ENCODE results near the gene NMT1. TPM values are rescaled to one million over a fixed set of nuclear protein-coding genes. Genes with fewer than 3 reads are reported as not detected.

The NMT1 gene
- total RNA-seq, 2 experiments from 2014 or later: 136 to 148 TPM

DNA sequence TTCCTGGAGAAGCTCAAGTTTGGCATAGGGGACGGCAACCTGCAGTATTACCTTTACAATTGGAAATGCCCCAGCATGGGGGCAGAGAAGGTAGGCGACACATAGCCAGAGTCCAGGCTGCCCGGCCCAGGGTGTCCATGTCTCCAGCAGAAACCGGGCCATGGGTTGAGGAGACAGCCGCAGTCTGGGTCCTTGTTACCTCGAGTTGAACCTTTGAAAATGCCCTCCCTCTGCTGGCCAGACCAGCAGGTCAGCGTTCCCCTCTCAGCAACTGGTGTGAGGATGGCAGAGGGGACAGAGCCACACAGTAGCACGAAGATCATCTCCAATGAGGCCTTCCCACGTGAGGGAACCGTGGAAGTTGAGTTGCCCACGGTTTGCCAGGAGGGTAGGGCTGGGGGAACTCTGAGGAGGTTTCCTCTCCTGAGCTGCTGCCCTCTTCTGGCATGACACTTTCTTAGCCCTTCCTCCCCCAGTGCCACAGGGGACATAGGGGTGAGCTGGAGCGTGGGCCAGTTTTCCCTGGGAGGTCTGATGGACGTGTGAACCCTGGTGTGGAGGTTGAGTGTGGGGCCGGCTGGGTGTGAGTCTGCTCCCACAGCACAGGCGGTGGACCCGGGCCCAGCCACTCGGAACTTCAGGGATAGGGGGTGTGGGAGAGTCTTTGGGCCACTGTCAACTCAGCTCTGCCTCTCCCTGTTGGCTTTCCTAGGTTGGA, 43.9 kb downstream of the NMT1 start:
- DNase-seq (no peak), ATAC-seq (no peak)
- Mint-ChIP-seq H3K36me3 (peaks cover 23% of the 10 kb centered on the region), H3K4me1 (no peaks in the 10 kb centered on the region), H3K4me3 (no peak overlapping the region), H3K27ac (no peak overlapping the region), H3K27me3 (no peaks in the 10 kb centered on the region), H3K9me3 (ENCODE audit: low read depth) (no peaks in the 10 kb centered on the region)
- CTCF ChIA-PET: interaction anchor here (1.6 kb wide), 1 partner anchor 30 kb away, joined by 6 read pairs; the partner anchor contains the start of gene ACBD4

DNA sequence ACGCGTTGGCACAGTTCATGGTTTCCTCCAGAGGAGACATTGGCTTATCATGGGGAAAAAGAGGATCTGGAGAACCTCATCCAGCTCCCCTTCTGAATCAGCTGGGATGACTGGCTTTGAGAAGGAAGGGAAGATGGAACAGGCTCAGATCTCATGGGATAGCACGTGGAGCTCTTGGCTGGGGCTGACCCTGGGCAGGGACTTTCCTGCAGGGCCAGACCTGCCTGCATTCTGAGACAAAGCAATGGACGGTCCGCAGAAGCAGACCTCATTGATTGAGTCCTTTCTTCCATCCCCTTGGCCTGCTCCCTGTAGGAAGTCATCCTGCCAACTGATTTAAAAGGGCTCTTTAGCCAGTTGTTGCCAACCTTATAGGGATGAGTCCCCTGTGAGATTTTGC, 45.0 kb downstream of the NMT1 start:
- peaks cover 23% of the 10 kb centered on the region for H3K36me3 Mint-ChIP-seq
- no peaks in the 10 kb centered on the region for H3K27me3 Mint-ChIP-seq
- no peak overlapping the region for H3K4me3 Mint-ChIP-seq
- DNase-seq (no peak), ATAC-seq (no peak)
- H3K27ac Mint-ChIP-seq: no peak overlapping the region
- H3K4me1 Mint-ChIP-seq: no peaks in the 10 kb centered on the region
- CTCF ChIA-PET: interaction anchor here (0.9 to 1.6 kb wide), 2 partner anchors 16 to 29 kb away, joined by 3 to 6 read pairs; partner anchors contain the start of gene ACBD4
- no peaks in the 10 kb centered on the region for H3K9me3 Mint-ChIP-seq (ENCODE audit: low read depth)

GRCh38 chr17:45106582-45106981, 45.5 kb downstream of the NMT1 start:
- no peak overlapping the region for H3K4me3 Mint-ChIP-seq
- no peaks in the 10 kb centered on the region for H3K9me3 Mint-ChIP-seq (ENCODE audit: low read depth)
- no peaks in the 10 kb centered on the region for H3K4me1 Mint-ChIP-seq
- DNase-seq (no peak), ATAC-seq (no peak)
- CTCF ChIA-PET: interaction anchor here (0.9 to 1.6 kb wide), 2 partner anchors 15 to 29 kb away, joined by 3 to 6 read pairs; partner anchors contain the start of gene ACBD4
- no peak overlapping the region for H3K27ac Mint-ChIP-seq
- H3K36me3 Mint-ChIP-seq: peaks cover 22% of the 10 kb centered on the region
- no peaks in the 10 kb centered on the region for H3K27me3 Mint-ChIP-seq

DNA sequence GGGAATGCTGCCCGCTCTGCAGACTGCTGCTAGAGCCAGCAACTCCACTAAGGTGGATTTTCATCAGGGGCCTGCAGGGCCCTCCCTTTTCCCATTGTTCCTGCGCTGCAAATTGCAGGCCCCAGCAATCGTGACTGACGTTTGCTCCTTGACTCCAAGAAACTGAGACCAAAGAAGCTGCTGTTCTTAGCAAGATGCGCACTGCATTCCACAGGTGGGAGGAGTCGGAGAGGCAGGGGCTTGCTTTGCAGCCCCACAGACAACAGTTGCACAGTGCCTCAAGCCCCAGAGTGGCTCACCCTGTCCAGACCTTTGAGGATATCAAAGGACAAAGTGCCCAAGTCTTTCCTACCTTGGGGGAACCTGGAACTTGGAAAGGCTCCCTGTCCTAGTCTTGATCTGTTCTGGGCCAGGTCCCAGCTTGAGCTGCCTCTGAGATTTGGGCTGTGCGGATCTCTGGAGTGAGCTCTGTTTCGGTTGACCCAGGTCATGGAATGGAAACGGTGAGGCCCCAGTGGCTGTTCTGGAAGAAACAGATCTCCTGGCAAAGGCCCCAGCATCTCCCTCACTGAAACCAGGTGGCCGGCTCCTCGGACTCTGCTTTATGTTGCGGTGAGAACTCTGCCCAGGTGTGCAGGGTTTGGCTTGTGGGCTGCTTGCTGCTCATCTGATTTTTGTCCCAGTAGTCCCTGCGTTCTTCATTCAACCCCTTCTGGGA, 46.3 kb downstream of the NMT1 start:
- no peaks in the 10 kb centered on the region for H3K4me1 Mint-ChIP-seq
- no peaks in the 10 kb centered on the region for H3K9me3 Mint-ChIP-seq (ENCODE audit: low read depth)
- H3K27me3 Mint-ChIP-seq: no peaks in the 10 kb centered on the region
- CTCF ChIA-PET: interaction anchor here (1.8 kb wide), 1 partner anchor 28 kb away, joined by 7 read pairs; the partner anchor contains the start of gene ACBD4
- peaks cover 16% of the 10 kb centered on the region for H3K36me3 Mint-ChIP-seq
- no peak overlapping the region for H3K4me3 Mint-ChIP-seq
- H3K27ac Mint-ChIP-seq: no peak overlapping the region
- ATAC-seq: no peak
- no peak for DNase-seq

GRCh38 chr17:45108051-45108450, 46.9 kb downstream of the NMT1 start:
- CTCF ChIA-PET: interaction anchor here (1.4 to 1.8 kb wide), 2 partner anchors 9 to 27 kb away, joined by 7 to 9 read pairs; partner anchors contain the start of gene ACBD4
- peaks cover 12% of the 10 kb centered on the region for H3K36me3 Mint-ChIP-seq
- ATAC-seq (no peak), DNase-seq (no peak)
- H3K27me3 Mint-ChIP-seq: no peaks in the 10 kb centered on the region
- H3K27ac Mint-ChIP-seq: no peak overlapping the region
- H3K9me3 Mint-ChIP-seq (ENCODE audit: low read depth): no peaks in the 10 kb centered on the region
- no peak overlapping the region for H3K4me3 Mint-ChIP-seq
- H3K4me1 Mint-ChIP-seq: no peaks in the 10 kb centered on the region

GRCh38 chr17:45108595-45109521, 47.7 kb downstream of the NMT1 start:
- DNase-seq (no peak), ATAC-seq (no peak)
- Mint-ChIP-seq H3K4me3 (no peak overlapping the region), H3K36me3 (peaks cover 7% of the 10 kb centered on the region), H3K9me3 (ENCODE audit: low read depth) (no peaks in the 10 kb centered on the region), H3K4me1 (no peaks in the 10 kb centered on the region), H3K27ac (no peak overlapping the region), H3K27me3 (no peaks in the 10 kb centered on the region)
- CTCF ChIA-PET: interaction anchor here (1.4 to 1.8 kb wide), 2 partner anchors 10 to 27 kb away, joined by 7 to 9 read pairs; partner anchors contain the start of gene ACBD4

DNA sequence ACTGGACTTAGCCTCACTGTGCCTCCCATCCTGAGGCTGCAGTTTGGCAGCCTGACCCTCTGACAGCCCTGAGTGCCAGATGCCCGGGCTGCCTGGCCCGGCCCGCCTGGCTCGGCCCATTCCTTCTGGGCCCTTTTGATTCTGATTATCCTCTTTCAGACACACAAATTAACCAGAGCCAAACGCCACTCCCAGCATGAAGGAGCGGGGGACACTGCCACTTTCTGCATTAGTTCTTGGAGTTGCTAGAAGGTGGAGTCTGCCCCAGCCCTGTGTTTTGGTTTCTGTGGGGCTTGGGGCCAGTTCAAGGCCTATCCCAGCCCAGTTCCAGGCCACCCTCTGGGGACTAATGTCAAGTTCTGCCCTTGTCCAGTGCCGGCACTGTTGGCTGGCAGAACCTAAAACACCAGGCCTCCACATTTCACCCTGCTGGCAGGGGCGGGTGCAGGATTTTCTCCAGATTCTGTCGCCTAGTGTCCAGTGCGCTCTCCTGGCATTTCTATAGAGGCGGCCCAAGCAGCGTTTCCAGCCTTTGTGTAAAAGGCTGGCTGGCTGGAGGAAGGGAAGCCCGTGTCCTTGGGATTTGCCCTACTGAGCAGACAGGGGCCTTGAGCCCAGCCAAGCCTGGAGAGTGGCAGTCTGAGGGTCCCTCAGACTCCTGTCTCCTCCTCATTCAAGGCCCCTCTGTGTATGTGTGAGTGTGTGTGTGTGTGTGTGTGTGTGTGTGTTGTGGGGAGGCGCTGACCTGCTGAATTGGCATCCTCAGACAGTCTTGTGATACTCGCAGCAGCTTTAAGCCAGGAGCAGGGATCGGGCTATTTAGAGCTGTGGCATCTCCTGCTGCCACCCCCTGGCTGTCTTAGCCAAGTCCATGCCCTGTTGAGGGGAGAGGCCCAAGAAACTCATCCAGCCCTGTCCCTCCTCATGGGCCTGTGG, 49.8 kb downstream of the NMT1 start:
- no peaks in the 10 kb centered on the region for H3K36me3 Mint-ChIP-seq
- no peaks in the 10 kb centered on the region for H3K4me1 Mint-ChIP-seq
- no peaks in the 10 kb centered on the region for H3K27me3 Mint-ChIP-seq
- no peak for ATAC-seq
- no peaks in the 10 kb centered on the region for H3K9me3 Mint-ChIP-seq (ENCODE audit: low read depth)
- H3K4me3 Mint-ChIP-seq: no peak overlapping the region
- CTCF ChIA-PET: no interaction called here
- no peak overlapping the region for H3K27ac Mint-ChIP-seq
- no peak for DNase-seq

DNA sequence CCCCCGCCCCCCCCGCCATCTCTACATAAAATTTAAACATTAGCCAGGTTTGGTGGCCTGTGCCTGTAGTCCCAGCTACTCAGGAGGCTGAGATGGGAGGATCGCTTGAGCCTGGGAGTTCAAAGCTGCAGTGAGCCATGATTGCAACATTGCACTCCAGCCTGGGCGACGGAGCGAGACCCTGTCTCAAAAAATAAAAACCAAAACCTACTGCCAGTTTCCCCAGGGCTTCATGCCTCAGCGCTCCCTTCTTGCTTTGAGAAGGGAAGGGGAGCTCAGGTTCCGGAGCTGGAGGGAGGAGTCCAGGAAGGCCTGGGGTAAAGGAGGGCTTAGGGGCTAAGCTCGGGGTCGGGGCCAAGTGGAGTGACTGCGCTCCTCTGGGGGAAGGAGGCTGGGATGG, 50.7 kb downstream of the NMT1 start:
- Mint-ChIP-seq H3K9me3 (ENCODE audit: low read depth) (no peaks in the 10 kb centered on the region), H3K27ac (no peak overlapping the region), H3K4me1 (no peaks in the 10 kb centered on the region), H3K4me3 (no peak overlapping the region), H3K36me3 (no peaks in the 10 kb centered on the region), H3K27me3 (peaks cover 3% of the 10 kb centered on the region)
- ATAC-seq (no peak), DNase-seq (no peak)
- CTCF ChIA-PET: interaction anchor here (1.6 kb wide), 1 partner anchor 12 kb away, joined by 5 read pairs; no protein-coding TSS in a partner anchor

DNA sequence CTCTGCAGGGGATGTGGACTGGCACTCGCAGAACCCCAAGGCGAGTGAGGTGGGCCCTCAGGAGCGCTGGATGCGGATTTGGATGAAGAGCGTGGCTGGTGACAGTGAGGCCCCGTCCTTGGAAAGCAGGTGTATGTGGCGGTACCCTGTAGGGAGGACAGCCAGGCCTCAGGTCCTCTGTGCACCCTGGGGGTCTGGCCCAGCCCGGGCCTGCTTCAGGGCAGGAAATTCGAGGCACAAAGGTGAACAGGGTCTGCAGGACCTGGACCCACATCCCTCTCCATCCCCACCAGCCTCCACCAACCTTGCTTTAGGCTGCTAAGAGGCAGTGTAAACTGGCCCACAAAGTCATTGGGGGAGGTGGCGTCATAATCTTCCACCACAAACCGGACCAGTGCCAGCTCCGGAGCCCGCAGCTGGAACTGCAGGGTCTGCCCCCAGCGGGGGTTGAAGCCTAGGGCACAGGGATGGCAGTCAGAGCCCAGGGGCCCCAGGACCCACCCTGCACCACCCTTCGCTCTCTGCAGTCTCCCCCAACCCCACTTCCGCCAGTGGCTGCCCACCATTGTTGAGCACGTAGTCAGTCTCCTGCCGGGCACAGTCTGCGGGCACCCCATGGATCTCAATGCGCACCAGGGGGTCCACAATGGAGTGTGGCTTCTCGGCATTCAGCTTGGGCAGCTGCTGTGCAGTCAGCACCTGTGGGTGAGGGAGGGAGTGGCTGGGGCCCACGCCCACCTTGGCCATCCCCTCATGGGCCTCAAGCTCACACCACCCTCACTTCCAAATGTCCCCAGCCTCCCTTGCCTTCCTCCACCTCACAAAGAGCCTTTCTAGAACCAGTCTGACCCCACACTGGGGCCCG, 51.7 kb downstream of the NMT1 start:
- CTCF ChIA-PET: interaction anchor here (1.6 kb wide), 1 partner anchor 13 kb away, joined by 5 read pairs; no protein-coding TSS in a partner anchor
- Mint-ChIP-seq H3K4me3 (no peak overlapping the region), H3K4me1 (no peaks in the 10 kb centered on the region), H3K27ac (no peak overlapping the region), H3K27me3 (peaks cover 3% of the 10 kb centered on the region), H3K9me3 (ENCODE audit: low read depth) (no peaks in the 10 kb centered on the region), H3K36me3 (no peaks in the 10 kb centered on the region)
- ATAC-seq: no peak
- no peak for DNase-seq

DNA sequence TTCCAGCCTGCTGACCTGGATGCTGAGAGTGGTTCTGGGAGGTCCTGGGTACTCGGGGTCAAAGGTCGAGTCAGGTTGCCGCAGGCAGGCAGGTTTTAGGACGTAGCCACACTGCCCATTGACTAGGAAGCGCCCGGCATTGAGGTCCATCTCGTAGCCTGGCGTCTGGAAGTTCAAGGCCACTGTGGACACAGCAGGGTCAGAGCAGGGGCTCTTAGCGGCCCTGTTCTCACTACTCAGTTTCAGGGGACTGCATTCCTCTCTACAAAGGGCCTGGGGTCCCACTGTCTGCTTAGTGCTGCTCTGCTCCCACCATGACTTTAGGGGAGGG, 52.3 kb downstream of the NMT1 start:
- CTCF ChIA-PET: no interaction called here

DNA sequence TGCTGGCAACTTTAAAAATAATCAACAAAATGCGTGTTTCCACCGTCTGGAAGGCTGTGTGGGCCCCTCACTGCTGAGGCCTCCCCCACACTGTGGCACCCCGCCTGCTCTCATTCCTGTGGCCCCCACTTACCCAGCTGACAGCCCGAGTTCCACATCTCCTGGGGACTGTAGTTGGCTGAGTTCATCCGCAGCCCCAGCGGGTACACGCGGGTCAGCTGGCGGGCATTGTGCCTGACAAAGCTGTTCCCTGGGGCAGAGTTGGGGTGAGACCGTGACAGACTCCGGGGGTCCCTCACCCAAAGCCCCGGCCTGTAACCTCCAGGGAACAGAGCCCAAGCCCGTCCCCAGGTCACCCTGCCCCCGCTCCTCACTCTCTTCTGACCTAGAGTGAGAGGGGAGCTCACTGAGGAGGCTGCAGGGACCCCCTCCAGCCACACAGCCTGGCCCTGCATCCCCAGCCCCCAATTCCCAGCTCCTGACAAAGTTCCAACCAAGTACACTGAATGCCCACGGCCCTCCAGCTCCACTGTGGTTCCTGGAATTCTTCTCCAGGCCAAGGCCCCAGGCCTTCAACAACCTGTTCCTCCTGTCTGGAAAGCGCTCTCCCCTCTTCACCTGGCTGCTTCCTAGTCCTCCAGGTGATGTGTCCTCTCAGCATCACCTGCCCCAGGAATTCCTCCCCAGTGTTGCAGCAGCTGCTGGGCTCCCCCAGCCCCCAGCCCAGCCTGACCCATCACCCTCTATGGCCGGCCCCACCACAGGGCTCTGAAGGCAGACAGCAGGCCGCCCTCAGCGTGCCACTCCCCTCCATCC, 53.2 kb downstream of the NMT1 start:
- Mint-ChIP-seq H3K27me3 (peaks cover 3% of the 10 kb centered on the region), H3K4me1 (no peaks in the 10 kb centered on the region), H3K36me3 (no peaks in the 10 kb centered on the region), H3K4me3 (no peak overlapping the region), H3K27ac (no peak overlapping the region), H3K9me3 (ENCODE audit: low read depth) (no peaks in the 10 kb centered on the region)
- CTCF ChIA-PET: interaction anchor here (0.6 to 2.9 kb wide), 3 partner anchors 18 to 176 kb away, joined by 3 to 9 read pairs (median 4); partner anchors contain the start of genes ACBD4 and PLCD3
- ATAC-seq (no peak), DNase-seq (no peak)

More for the DNA sequence above, 52.3 kb downstream of the NMT1 start:
- no peaks in the 10 kb centered on the region for H3K36me3 Mint-ChIP-seq
- H3K27ac Mint-ChIP-seq: no peak overlapping the region
- no peak for DNase-seq
- no peaks in the 10 kb centered on the region for H3K9me3 Mint-ChIP-seq (ENCODE audit: low read depth)
- no peak for ATAC-seq
- peaks cover 3% of the 10 kb centered on the region for H3K27me3 Mint-ChIP-seq
- H3K4me1 Mint-ChIP-seq: no peaks in the 10 kb centered on the region
- H3K4me3 Mint-ChIP-seq: no peak overlapping the region

Measured in activated CD8-positive, alpha-beta memory T cell treated with anti-CD3 and anti-CD28 coated beads, Interleukin-2, amount 10 ng/mL, durations not matched to agents 7 days and 5 days (primary cell).